Mesothelial cell of epicardium (in vitro differentiated cells): ENCODE data around the gene TMIE. TPM values are rescaled to one million over a fixed set of nuclear protein-coding genes. Genes with fewer than 3 reads are reported as not detected.
A peak's percentile ranks its signal among the peaks of the same experiment; 100 is the strongest.

Experiments
- DNase-seq, 2 experiments: peaks; one replicate each; pipeline ENCODE4 v3.0.0; 2021; ENCODE audit warnings: low spot score in 2 of 2; ENCODE audit not compliant: unreplicated experiment in 2 of 2
- H3K27ac Mint-ChIP-seq: 2 replicates; pipeline ENCODE4 v1.8.0; 2021; ENCODE audit warnings: mixed read lengths
- H3K27me3 Mint-ChIP-seq: 2 replicates; pipeline ENCODE4 v1.8.0; 2021; ENCODE audit warnings: low read depth, mixed read lengths
- H3K36me3 Mint-ChIP-seq: 2 replicates; pipeline ENCODE4 v1.8.0; 2021; ENCODE audit warnings: mixed read lengths
- H3K4me1 Mint-ChIP-seq: 2 replicates; pipeline ENCODE4 v1.8.0; 2021; ENCODE audit warnings: mixed read lengths
- H3K4me3 Mint-ChIP-seq: 2 replicates; pipeline ENCODE4 v1.8.0; 2021; ENCODE audit warnings: mild to moderate bottlenecking, moderate library complexity, mixed read lengths
- H3K9me3 Mint-ChIP-seq: 2 replicates; pipeline ENCODE4 v1.8.0; 2021; ENCODE audit warnings: mixed read lengths
- CTCF ChIP-seq: fragments of 200-600 bp; sonication (generic); IDR thresholded peaks from one replicate; pipeline ENCODE4 v1.5.0; 2021; ENCODE audit warnings: antibody characterized with exemption; ENCODE audit not compliant: unreplicated experiment
- total RNA-seq: library from RNA; stranded (reverse); gene quantifications from 3 replicates; pipeline ENCODE4 v1.2.1, GENCODE V29; 2021

TMIE gene
- total RNA-seq, 1 donor from 2014 or later: 0.54 TPM

GRCh38 chr3:46712191-46713049 lies 11.2 kb downstream of the TMIE start:
- Mint-ChIP-seq H3K27me3 (no peaks in the 10 kb centered on the region), H3K36me3 (no peaks in the 10 kb centered on the region), H3K9me3 (no peaks in the 10 kb centered on the region), H3K4me3 (no peak overlapping the region), H3K27ac (no peak overlapping the region), H3K4me1 (no peaks in the 10 kb centered on the region)
- no peak for DNase-seq
- no peak for TF ChIP-seq CTCF

- DNase-seq: no peak
- H3K4me3 Mint-ChIP-seq: no peak overlapping the region
- H3K4me1 Mint-ChIP-seq: no peaks in the 10 kb centered on the region
- no peaks in the 10 kb centered on the region for H3K36me3 Mint-ChIP-seq
- no peak for TF ChIP-seq CTCF
- H3K27me3 Mint-ChIP-seq: no peaks in the 10 kb centered on the region
- no peaks in the 10 kb centered on the region for H3K9me3 Mint-ChIP-seq
- H3K27ac Mint-ChIP-seq: no peak overlapping the region
Observed at GRCh38 chr3:46713050-46713897, 12.1 kb downstream of the TMIE start.

- Mint-ChIP-seq H3K4me3 (no peak overlapping the region), H3K27ac (no peak overlapping the region), H3K4me1 (no peaks in the 10 kb centered on the region), H3K36me3 (no peaks in the 10 kb centered on the region), H3K27me3 (no peaks in the 10 kb centered on the region), H3K9me3 (no peaks in the 10 kb centered on the region)
- TF ChIP-seq CTCF: no peak
- peak in 1 of 2 experiments; percentile 37 for DNase-seq
Observed at GRCh38 chr3:46713898-46714552, 12.8 kb downstream of the TMIE start.

GRCh38 chr3:46714728-46715506 lies 13.7 kb downstream of the TMIE start:
- no peaks in the 10 kb centered on the region for H3K36me3 Mint-ChIP-seq
- no peak overlapping the region for H3K27ac Mint-ChIP-seq
- TF ChIP-seq CTCF: no peak
- H3K4me3 Mint-ChIP-seq: no peak overlapping the region
- no peaks in the 10 kb centered on the region for H3K9me3 Mint-ChIP-seq
- H3K27me3 Mint-ChIP-seq: no peaks in the 10 kb centered on the region
- H3K4me1 Mint-ChIP-seq: no peaks in the 10 kb centered on the region
- DNase-seq: peak in 1 of 2 experiments; percentile 3
